ENCODE data around the gene TLR4. TPM values are rescaled to one million over a fixed set of nuclear protein-coding genes. Genes with fewer than 3 reads are reported as not detected.

Gene TLR4
- polyA plus RNA-seq, 2 of the 4 experiments (the other 2 are of a cell fraction) = 0.03 to 0.04 TPM

GRCh38 chr9:117772960-117773359 is 68.8 kb downstream of the TLR4 start:
- POLR2A ChIA-PET = no interaction called here
- H3K4me3 ChIP-seq = no peak overlapping the region
- H3K4me1 ChIP-seq = no peaks in the 10 kb centered on the region
- H3K4me2 ChIP-seq = no peak overlapping the region
- 3% methylated on average over 3 of the region's 3 CpGs for WGBS (ENCODE audit: missing lambda C conversion rate)
- TF ChIP-seq CHD4 (IDR thresholded peaks at IDR 0.05; ENCODE audit: borderline replicate concordance) = no peak
- no peak for TF ChIP-seq RFX5 (IDR thresholded peaks at IDR 0.05)
- TF ChIP-seq PBX3 (IDR thresholded peaks at IDR 0.05) = no peak
- no peak for TF ChIP-seq CBX8 (IDR thresholded peaks at IDR 0.05)
- no peak for TF ChIP-seq CTCF (IDR thresholded peaks at IDR 0.05)
- TF ChIP-seq ZC3H11A (IDR thresholded peaks at IDR 0.05) = no peak
- TF ChIP-seq HES2 (IDR thresholded peaks at IDR 0.05) = no peak
- no peak for TF ChIP-seq SREBF2 (IDR thresholded peaks at IDR 0.05)
- TF ChIP-seq ZFP36 (IDR thresholded peaks at IDR 0.05; ENCODE audit: borderline replicate concordance, partially characterized antibody) = no peak
- no peak for TF ChIP-seq EP300 (IDR thresholded peaks at IDR 0.05)
- TF ChIP-seq RAD21 (conservative IDR thresholded peaks at IDR 0.05 in 1 of 2, IDR thresholded peaks at IDR 0.05 in 1 of 2) = no peak
- no peak for TF ChIP-seq MYC (IDR thresholded peaks at IDR 0.05; ENCODE audit: borderline replicate concordance, low read length)
- no peak for TF ChIP-seq NPAS2 (CRISPR knock-in tag; IDR thresholded peaks at IDR 0.05; ENCODE audit: borderline replicate concordance)
- TF ChIP-seq TP53 (CRISPR knock-in tag; IDR thresholded peaks at IDR 0.05) = no peak
- no peak for TF ChIP-seq HOXB5 (CRISPR knock-in tag; IDR thresholded peaks at IDR 0.05)
- no peak for TF ChIP-seq ZNF302 (CRISPR knock-in tag; IDR thresholded peaks at IDR 0.05)
- TF ChIP-seq USF2 (IDR thresholded peaks at IDR 0.05) = no peak
- DNase-seq (ENCODE audit: low read depth in 1 of 2, low spot score in 1 of 2) = no peak
- CTCF ChIA-PET = no interaction called here
- no peaks in the 10 kb centered on the region for H3K9me3 ChIP-seq
- no peak for FAIRE-seq
- ATAC-seq = no peak
- H3K27ac ChIP-seq = no peak overlapping the region

Small RNA genes lying within 50 kb of the gene (small RNA-seq; reads per million reads assigned to genes)
- 0 to 0.26 (median 0) reads per million in 6 experiments for gene RNU6-1082P

Data from A549 (cell line).